LNCaP clone FGC (cell line): Measurements from ENCODE around the gene MADCAM1.

Experiments used
- DNase-seq: peaks from one replicate; pipeline ENCODE4 v3.0.0-alpha.2; 2011; ENCODE audit warnings: low read depth
- H3K4me3 ChIP-seq: 2 replicates; pipeline ENCODE4 v1.5.1; 2011; ENCODE audit warnings: mild to moderate bottlenecking, low read depth, low read length, control low read depth
- CTCF ChIP-seq: IDR thresholded peaks from 2 replicates; pipeline ENCODE4 v1.5.1; 2012; ENCODE audit warnings: mild to moderate bottlenecking; ENCODE audit not compliant: control insufficient read depth, insufficient read depth; ENCODE audit errors: extremely low read depth

The MADCAM1 gene

GRCh38 chr19:460877-461720 lies 35.2 kb upstream of the MADCAM1 start, which contains the start of gene SHC2:
Gene SHC2 (minus strand): TSS chr19:461033. CDS start chr19:460996, 37 bp downstream.
- no peak for DNase-seq
- H3K4me3 ChIP-seq: peak within 1 kb of the TSS; percentile 67
- no peak for TF ChIP-seq CTCF

- no peak for DNase-seq
- H3K4me3 ChIP-seq: peak overlapping the region; percentile 13; the same call in 1 of the 2 replicates
- no peak for TF ChIP-seq CTCF
Measured at GRCh38 chr19:461721-462551, 34.4 kb upstream of the MADCAM1 start.

- no peak for DNase-seq
- TF ChIP-seq CTCF: no peak
- no peak overlapping the region for H3K4me3 ChIP-seq
Measured at GRCh38 chr19:463483-464207, 32.6 kb upstream of the MADCAM1 start.

GRCh38 chr19:464208-464545 lies 32.1 kb upstream of the MADCAM1 start:
- H3K4me3 ChIP-seq: no peak overlapping the region
- TF ChIP-seq CTCF: no peak
- DNase-seq: no peak

GRCh38 chr19:465056-465816 lies 31.1 kb upstream of the MADCAM1 start:
- DNase-seq: no peak
- no peak for TF ChIP-seq CTCF
- H3K4me3 ChIP-seq: no peak overlapping the region

GRCh38 chr19:467554-467953 lies 28.7 kb upstream of the MADCAM1 start:
- no peak overlapping the region for H3K4me3 ChIP-seq
- TF ChIP-seq CTCF: no peak
- no peak for DNase-seq
